HEK293T (cell line): ENCODE data around the gene GRIN2C.

Experiments used
- FOXA1 ChIP-seq: fragments of 450-650 bp; IDR thresholded peaks from 2 replicates; pipeline ENCODE4 v1.6.1; 2016; ENCODE audit warnings: mild to moderate bottlenecking
- FOXK2 ChIP-seq: fragments of 450-650 bp; IDR thresholded peaks from 2 replicates; pipeline ENCODE4 v1.6.1; 2016; ENCODE audit warnings: mild to moderate bottlenecking
- HDGF ChIP-seq: fragments of 450-650 bp; IDR thresholded peaks from 2 replicates; pipeline ENCODE4 v1.6.1; 2017; ENCODE audit warnings: antibody characterized with exemption, borderline replicate concordance
- NFRKB ChIP-seq: fragments of 450-650 bp; IDR thresholded peaks from 2 replicates; pipeline ENCODE4 v1.6.1; 2016; ENCODE audit warnings: mild to moderate bottlenecking, moderate library complexity
- SP1 ChIP-seq: fragments of 450-650 bp; IDR thresholded peaks from 2 replicates; pipeline ENCODE4 v1.6.1; 2017
- SUZ12 ChIP-seq: fragments of 450-650 bp; IDR thresholded peaks from 2 replicates; pipeline ENCODE4 v1.6.1; 2016; ENCODE audit warnings: mild to moderate bottlenecking
- TARDBP ChIP-seq: fragments of 450-650 bp; IDR thresholded peaks from 2 replicates; pipeline ENCODE4 v1.6.1; 2016

- TF ChIP-seq FOXA1 (no peak), SUZ12 (no peak), SP1 (no peak), TARDBP (no peak), FOXK2 (no peak), HDGF (no peak), NFRKB (no peak)
Measured at GRCh38 chr17:74856112-74856511, 3.6 kb downstream of the GRIN2C start.
